Transverse colon (tissue), 4 donors: ENCODE data around the gene TMEM35B.

Source experiments
- CTCF ChIP-seq, 5 experiments: fragments of 200-600 bp in 3 of 5; fragments of 450-650 bp in 2 of 5; sonication (generic) in 3 of 5; IDR thresholded peaks; 1 replicate in 2 of 5; 2 replicates in 3 of 5; pipeline ENCODE4 v1.5.1; 2016 to 2017; ENCODE audit warnings: antibody characterized with exemption in 5 of 5, inconsistent platforms in 3 of 5, mild to moderate bottlenecking in 2 of 5, moderate library complexity in 1 of 5
- EP300 ChIP-seq: sonication (generic); formaldehyde crosslinking; IDR thresholded peaks from one replicate; pipeline ENCODE4 v1.6.1; 2017; ENCODE audit warnings: antibody characterized with exemption, low read depth
- POLR2A ChIP-seq: fragments of 450-650 bp; IDR thresholded peaks from one replicate; pipeline ENCODE4 v1.6.1; 2016; ENCODE audit warnings: antibody characterized with exemption, mild to moderate bottlenecking, moderate library complexity
- POLR2AphosphoS5 ChIP-seq, 3 donors: sonication (generic); formaldehyde crosslinking; IDR thresholded peaks; one replicate each; pipeline ENCODE4 v1.6.1; 2016; ENCODE audit warnings: antibody characterized with exemption in 3 of 3

GRCh38 chr1:35029761-35030160, 44.6 kb upstream of the TMEM35B start:
- no peak for TF ChIP-seq CTCF (IDR thresholded peaks at IDR 0.05)
- TF ChIP-seq POLR2AphosphoS5 (IDR thresholded peaks at IDR 0.05) = no peak
- no peak for TF ChIP-seq EP300
- no peak for TF ChIP-seq POLR2A
